Stimulated activated CD4-positive, alpha-beta T cell treated with anti-CD3 and anti-CD28 coated beads, Interleukin-4, amount 100 ng/mL, for 24 hours (primary cell): Measurements from ENCODE around the gene OLAH.

Source experiments
- DNase-seq: peaks from one replicate; pipeline ENCODE4 v3.0.0-alpha.2; 2020

OLAH gene

DNA sequence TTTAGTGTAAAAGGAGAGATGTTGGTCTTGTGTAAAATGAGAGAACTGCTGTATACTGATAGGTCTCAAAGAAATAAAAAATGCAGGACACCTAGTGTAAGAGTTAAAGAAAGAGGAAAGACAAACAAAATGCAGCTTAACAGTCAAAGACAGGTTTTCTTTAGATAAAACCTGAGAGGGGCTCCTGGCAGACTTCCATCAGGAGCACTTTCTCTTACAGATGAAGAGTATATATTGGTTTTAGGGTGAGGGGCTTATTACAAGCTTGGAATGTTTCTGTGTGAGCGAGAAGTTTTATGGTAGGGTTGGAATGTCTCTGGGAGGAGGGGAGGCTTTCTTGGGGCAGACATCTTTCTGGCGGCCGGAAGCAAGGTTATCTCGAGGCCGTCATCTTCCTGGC lies 28.6 kb downstream of the OLAH start:
- DNase-seq: no peak

DNA sequence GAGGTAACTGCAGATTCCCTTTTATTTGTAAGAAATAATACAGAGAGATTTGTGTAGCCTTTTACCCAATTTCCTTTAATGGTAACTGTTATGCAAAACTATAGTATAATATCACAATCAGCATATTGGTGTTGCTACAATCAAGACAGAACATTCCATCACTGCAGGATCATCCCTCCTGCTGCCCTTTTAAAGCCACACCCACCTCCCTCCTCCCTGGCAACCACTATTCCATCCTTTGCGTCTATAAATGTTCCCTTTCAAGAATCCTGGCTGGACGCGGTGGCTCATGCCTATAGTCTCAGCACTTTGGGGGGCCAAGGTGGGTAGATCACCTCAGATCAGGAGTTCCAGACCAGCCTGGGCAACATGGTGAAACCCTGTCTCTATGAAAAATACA lies 31.7 kb downstream of the OLAH start:
- DNase-seq: no peak

DNA sequence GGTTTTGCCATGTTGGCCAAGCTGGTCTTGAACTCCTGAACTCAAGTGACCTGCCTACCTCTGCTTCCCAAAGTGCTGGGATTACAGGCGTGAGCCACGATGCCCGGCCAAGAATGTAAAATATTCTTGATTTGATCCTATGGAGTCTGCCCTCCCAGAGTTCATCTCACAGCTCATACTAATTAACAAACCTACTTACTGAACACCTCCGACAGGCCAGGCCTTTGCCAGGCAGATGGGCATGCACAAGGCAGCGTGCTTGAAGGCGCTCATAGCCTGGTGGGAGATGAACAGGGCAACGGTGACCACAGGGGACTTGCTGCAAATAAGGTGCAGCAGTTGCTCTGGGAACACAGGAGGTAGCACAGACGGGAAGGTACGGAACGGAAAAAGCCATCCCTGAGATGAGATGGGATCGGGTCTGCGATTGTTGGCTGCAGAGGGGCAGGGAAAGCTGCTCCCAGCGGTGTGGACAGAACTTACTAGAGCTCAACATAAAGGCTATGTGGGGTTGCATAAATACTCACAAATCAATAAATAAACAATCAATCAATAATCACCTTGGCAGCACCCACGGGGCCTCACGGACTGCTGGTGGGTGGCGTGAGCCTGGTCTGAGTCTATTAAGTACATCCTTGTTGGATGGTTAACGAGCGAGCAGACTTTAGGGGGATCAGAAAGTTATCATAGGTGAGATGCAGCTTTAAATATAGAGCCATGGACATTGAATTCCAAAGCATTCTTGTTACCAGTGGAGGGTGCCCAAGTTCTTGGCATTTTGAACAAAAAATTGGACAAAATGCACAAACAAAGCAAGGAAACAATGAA lies 40.1 kb downstream of the OLAH start:
- DNase-seq: no peak

DNA sequence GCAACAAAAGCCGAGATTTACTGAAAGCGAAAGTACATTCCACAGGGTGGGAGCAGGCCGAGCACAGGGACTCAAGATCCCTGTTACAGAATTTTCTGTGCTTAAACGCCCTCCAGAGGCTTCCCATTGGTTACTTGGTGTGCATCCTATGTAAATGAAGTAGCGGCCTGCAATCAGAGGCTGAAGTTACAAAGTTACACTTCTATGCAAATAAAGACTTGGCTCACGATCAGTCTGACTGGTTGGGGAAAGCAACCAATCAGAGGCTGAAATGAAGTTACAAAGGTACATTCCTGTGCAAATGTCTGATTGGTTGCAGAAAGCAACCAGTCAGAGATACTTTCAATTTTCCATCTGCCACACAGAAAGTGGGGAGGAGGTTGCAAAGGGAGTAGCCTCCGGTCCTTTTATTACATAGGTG lies 40.8 kb downstream of the OLAH start:
- no peak for DNase-seq

DNA sequence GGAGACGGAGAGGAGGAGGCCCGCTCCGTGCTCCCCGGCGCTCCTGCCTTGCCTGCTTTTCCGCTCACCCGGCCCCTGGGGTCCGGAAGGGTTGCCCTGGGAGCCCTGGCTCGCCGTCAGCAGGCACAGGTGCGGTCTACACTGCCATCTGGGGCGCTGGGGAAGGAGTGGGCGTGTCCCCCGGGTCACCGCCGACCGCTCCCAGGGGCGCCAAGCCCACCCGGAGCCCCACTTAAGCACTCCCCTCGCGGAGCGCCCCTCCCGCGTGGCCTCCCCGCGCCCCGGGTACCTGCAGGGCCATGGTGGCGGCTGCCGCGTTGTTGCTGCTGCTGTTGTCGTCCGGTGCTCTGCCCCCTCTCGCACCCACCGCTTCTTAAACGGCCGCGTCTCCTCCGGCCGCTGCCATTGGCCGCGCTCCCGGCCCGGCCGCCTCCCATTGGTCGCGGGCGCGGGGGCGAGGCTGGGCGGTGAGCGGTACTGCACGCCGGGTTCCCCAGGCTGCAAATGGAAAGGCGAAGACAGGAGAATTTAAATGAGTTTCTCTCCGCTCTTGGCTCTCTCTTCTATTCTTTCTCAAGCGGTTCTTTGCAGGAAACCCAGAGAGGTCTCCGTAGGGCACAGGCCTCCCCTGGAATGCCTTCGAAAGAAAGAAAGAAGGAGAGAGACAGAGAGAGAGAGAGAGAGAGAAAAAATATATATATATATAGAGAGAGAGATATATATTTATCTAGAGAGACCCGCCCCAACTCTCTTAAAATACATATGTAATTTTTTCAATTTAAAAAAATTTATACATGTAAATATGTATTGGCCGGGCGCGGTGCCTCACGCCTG lies 44.9 kb downstream of the OLAH start, which contains the start of gene ACBD7:
TSS of gene ACBD7 (minus strand) at position 349 of the 834 bp plus-strand sequence. CDS start at position 301, 48 bp downstream.
- peak; percentile 80 for DNase-seq

- DNase-seq: no peak
Observed at GRCh38 chr10:15091418-15091817, 47.7 kb downstream of the OLAH start.

- DNase-seq: no peak
Observed at GRCh38 chr10:15092855-15093408, 49.2 kb downstream of the OLAH start.

DNA sequence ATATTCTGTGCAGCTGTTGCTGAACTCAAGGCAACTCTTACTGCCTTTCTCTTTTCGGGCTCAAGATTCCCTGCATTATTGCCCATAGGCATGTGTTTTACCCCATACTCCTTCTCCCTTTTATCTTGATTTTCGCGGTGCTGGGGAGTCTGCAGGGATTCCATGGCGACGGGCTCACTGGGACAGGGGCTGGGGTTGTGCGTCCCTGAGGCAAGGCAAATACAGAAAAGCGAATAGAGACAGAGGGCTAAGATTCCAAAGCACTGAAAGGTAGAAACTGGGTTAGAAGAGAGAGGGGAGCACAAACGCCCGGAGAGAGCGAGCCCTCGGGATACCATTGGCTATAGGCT lies 52.9 kb downstream of the OLAH start:
- DNase-seq: no peak

- DNase-seq: peak; percentile 97
Observed at GRCh38 chr10:15097011-15097812, 53.5 kb downstream of the OLAH start, which contains the start of gene RPP38. TSS of gene RPP38 (plus strand) at chr10:15097355. CDS start at chr10:15103315, 5,960 bp downstream.

DNA sequence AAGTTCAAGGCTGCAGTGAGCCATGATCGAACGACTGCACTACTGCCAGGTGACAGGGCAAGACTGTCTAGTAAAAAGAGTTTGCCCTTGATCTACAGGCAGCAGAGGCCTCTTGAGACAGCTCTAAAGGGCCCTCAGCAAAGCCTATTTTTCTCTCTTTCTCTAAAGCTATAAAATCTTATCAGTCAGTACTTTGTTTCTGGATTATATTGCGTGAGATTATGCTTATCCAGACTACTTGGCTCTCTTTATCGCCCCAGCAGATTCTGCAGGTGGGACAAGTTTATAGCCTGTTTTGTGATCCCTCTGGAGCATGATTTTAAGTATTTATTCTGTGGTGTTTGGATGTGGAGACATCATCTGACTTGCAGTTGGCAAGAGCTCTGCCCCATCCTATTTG lies 56.1 kb downstream of the OLAH start:
- DNase-seq: no peak

DNA sequence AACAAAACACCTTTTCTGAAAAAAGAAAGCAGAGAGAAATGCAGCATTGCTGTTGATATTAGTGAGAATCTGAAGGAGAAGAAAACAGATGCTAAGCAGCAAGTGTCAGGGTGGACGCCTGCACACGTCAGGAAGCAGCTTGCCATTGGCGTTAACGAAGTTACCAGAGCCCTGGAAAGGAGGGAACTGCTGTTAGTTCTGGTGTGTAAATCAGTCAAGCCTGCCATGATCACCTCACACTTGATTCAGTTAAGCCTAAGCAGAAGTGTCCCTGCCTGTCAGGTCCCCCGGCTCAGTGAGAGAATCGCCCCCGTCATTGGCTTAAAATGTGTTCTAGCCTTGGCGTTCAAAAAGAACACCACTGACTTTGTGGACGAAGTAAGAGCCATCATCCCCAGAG lies 59.8 kb downstream of the OLAH start:
- DNase-seq: no peak

DNA sequence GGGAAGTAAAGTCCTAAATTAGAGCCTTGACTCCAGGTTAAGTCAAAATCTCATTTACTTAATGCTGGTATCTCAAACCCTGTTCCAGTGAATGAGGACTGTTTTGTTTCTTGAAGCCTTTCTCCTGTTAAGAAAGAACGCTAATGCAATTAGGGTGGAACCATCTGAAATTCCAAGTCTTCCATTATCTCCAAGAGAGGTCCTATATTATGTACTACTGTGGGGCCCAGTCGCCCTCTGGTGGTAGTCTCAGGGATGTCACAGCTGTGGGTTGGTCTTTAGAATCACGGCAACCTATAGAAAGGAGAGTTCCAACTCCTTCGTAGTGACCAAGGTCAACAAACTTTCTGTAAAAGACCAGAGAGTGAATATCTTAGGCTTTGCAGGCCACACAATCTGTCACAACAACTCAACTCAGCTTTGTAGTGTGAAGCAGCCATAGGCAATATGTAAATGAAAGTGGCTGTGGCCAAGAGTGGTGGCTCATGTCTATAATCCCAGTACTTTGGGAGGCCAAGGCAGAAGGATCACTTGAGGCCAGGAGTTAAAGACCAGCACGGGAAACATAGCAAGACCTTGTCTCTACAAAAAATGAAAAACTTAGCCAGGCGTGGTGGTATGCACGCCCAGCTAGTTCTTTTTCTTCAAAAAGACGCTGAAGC lies 62.7 kb downstream of the OLAH start:
- peak; percentile 70 for DNase-seq

DNA sequence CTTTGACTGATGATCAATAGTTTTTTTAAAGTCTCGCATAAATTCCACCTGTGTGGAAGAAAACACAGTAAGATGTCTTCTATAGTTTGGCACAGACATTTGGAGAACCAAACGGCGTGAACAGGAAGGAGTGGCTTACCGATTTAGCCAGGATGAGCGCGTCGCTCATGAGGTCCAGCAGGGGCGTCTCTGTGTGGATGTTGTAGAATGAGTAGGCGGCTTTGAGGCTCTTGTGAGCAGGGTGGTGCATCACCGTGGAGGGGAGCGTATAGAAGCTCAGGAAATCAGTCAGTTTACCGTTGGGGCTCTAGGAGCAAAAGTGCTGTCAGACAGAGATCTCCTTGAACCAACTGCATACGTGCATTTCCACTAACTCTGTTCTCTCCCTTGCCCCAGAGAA lies 68.9 kb downstream of the OLAH start:
- no peak for DNase-seq

- no peak for DNase-seq
Observed at GRCh38 chr10:15113766-15114165, 70.0 kb downstream of the OLAH start.

- DNase-seq: no peak
Observed at GRCh38 chr10:15116225-15116624, 72.5 kb downstream of the OLAH start.

- DNase-seq: no peak
Observed at GRCh38 chr10:15118615-15119014, 74.9 kb downstream of the OLAH start.

DNA sequence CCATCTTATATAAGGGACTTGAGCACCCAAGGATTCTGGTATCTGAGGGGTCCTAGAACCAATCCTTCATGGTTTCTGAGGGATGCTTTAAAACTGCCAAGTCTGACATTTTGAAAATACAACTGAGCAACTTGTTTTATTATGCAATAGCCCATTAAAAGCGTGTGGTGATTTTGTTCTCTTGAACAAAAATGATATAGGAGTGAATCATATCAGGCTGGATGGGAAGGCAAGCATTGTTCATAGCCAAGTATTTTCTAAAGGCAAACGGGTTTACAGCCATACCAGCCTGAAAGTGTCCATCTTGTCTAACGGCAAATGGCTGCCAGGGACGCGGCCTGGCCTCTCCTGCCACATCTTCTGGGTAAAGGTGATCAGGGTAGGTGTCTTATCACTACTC lies 76.8 kb downstream of the OLAH start:
- DNase-seq: no peak

DNA sequence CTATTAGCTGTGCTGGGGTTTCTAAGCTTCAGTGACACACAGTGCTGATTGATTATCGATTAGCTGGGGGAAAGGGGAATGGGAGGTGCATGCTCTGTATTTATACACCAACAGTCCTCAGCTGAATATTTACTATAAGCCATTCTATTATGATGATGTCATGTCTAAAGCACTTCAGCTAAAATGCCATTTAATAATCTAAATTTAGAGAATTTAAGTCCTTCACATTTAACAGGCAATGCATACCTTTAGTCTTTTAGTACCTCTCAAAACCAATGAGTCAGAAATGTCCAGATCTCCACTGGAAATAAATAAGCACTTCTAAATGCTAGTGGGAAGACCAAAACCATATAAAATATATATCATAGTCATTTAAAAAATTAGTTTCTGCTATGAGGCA lies 78.0 kb downstream of the OLAH start:
- no peak for DNase-seq

- no peak for DNase-seq
Observed at GRCh38 chr10:15122477-15123030, 78.8 kb downstream of the OLAH start.
